ENCODE measurements around the gene RNF103. TPM values are rescaled to one million over a fixed set of nuclear protein-coding genes. Genes with fewer than 3 reads are reported as not detected.

Gene RNF103
- total and polyA plus RNA-seq, 2 of the 13 experiments (the other 11 are each of a cell fraction or from before 2014, with no cell fraction given) = 19.8 to 21.1 TPM

- no peak for TF ChIP-seq E2F5 (CRISPR knock-in tag; conservative IDR thresholded peaks at IDR 0.05)
- no peak for TF ChIP-seq SMC3 (IDR thresholded peaks at IDR 0.05; ENCODE audit: low read length)
- TF ChIP-seq ZNF7 (CRISPR knock-in tag; IDR thresholded peaks at IDR 0.05) = no peak
- TF ChIP-seq YEATS2 (CRISPR knock-in tag; IDR thresholded peaks at IDR 0.05; ENCODE audit: borderline replicate concordance) = no peak
- no peak for TF ChIP-seq CCDC6 (CRISPR knock-in tag; IDR thresholded peaks at IDR 0.05)
- TF ChIP-seq HOXA3 (CRISPR knock-in tag; IDR thresholded peaks at IDR 0.05) = 0 out of 2 replicates have a peak, but pooled peaks have one; percentile 37
- TF ChIP-seq ZNF883 (CRISPR knock-in tag; IDR thresholded peaks at IDR 0.05; ENCODE audit: not compliant biosample characterization) = no peak
- TF ChIP-seq ZNF772 (CRISPR knock-in tag; IDR thresholded peaks at IDR 0.05) = no peak
- TF ChIP-seq NKX3-1 (CRISPR knock-in tag; IDR thresholded peaks at IDR 0.05) = no peak
- TF ChIP-seq NFKB2 (CRISPR knock-in tag; IDR thresholded peaks at IDR 0.05; ENCODE audit: borderline replicate concordance) = no peak
- no peak for TF ChIP-seq PAX8 (CRISPR knock-in tag; IDR thresholded peaks at IDR 0.05; ENCODE audit: borderline replicate concordance)
- TF ChIP-seq, protein P1, sequence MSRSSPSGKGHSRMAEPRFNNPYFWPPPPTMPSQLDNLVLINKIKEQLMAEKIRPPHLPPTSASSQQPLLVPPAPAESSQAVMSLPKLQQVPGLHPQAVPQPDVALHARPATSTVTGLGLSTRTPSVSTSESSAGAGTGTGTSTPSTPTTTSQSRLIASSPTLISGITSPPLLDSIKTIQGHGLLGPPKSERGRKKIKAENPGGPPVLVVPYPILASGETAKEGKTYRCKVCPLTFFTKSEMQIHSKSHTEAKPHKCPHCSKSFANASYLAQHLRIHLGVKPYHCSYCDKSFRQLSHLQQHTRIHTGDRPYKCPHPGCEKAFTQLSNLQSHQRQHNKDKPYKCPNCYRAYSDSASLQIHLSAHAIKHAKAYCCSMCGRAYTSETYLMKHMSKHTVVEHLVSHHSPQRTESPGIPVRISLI (CRISPR knock-in tag; IDR thresholded peaks at IDR 0.05; ENCODE audit: borderline replicate concordance) = 0 out of 2 replicates have a peak, but pooled peaks have one; percentile 9
- no peak for TF ChIP-seq BRF2 (CRISPR knock-in tag; IDR thresholded peaks at IDR 0.05)
- TF ChIP-seq FOXA3 (CRISPR knock-in tag; IDR thresholded peaks at IDR 0.05) = peak; percentile 78
- no peak for TF ChIP-seq NCOR1 (IDR thresholded peaks at IDR 0.05; ENCODE audit: borderline replicate concordance, low read length)
- TF ChIP-seq ADNP (CRISPR knock-in tag; IDR thresholded peaks at IDR 0.05) = no peak; the same call in 1 of the 2 replicates
- peak; percentile 43; the same call in 1 of the 2 replicates for TF ChIP-seq ISL2 (CRISPR knock-in tag; IDR thresholded peaks at IDR 0.05)
- TF ChIP-seq ZFP91 (CRISPR knock-in tag; IDR thresholded peaks at IDR 0.05; ENCODE audit: borderline replicate concordance) = no peak
- no peak for TF ChIP-seq CEBPB (IDR thresholded peaks at IDR 0.05; ENCODE audit: borderline replicate concordance, low read depth, low read length)
- TF ChIP-seq ZNF33A (CRISPR knock-in tag; IDR thresholded peaks at IDR 0.05; ENCODE audit: borderline replicate concordance) = no peak
- no peak for TF ChIP-seq NR3C1 (CRISPR knock-in tag; IDR thresholded peaks at IDR 0.05)
- TF ChIP-seq GTF3A (CRISPR knock-in tag; conservative IDR thresholded peaks at IDR 0.05) = no peak
Measured at GRCh38 chr2:86632672-86633071, 9.0 kb upstream of the RNF103 start (continued).

Data from HepG2 (cell line).